Renal cortex interstitium (tissue), 15 donors: ENCODE measurements around the gene POLR2J. TPM values are rescaled to one million over a fixed set of nuclear protein-coding genes. Genes with fewer than 3 reads are reported as not detected.
A peak's percentile ranks its signal among the peaks of the same experiment; 100 is the strongest.
"Not testable (repeated sequence)": the region's sequence is repeated elsewhere in the genome, so short reads cannot be mapped to it uniquely, and the experiment has no call there.

Source experiments
- DNase-seq, 11 donors: peaks; one replicate each; pipeline ENCODE4 v3.0.0-alpha.2; 2013; ENCODE audit warnings: low read depth in 9 of 11, low spot score in 4 of 11; ENCODE audit errors: extremely low read depth in 1 of 11
- long read RNA-seq, 16 experiments: transcript quantifications; one replicate each; lab custom pipeline, GENCODE V29; 2026
- polyA plus RNA-seq, 3 donors: library from polyadenylated mRNA; unstranded; fragments of 120-200 nt; gene quantifications; one replicate each; pipeline ENCODE4 v1.2.1, GENCODE V29; 2013; ENCODE audit not compliant: insufficient read length in 3 of 3

POLR2J gene
- 10 to 100 TPM; 22.4 to 32.7 (median 32.0) TPM for polyA plus RNA-seq
- long read RNA-seq, donor 1, transcript POLR2J-201 (4 exons, 932 nt) = major isoform, 58 of 63 reads
- long read RNA-seq, donor 1, partial matches to known transcripts = 5 of 63 reads
- long read RNA-seq, donor 1, other reads (novel, unspliced or antisense) = 0 of 63 reads
- long read RNA-seq, donor 2, transcript POLR2J-201 (4 exons, 932 nt) = major isoform, 57 of 63 reads
- long read RNA-seq, donor 2, partial matches to known transcripts = 6 of 63 reads
- long read RNA-seq, donor 2, other reads (novel, unspliced or antisense) = 0 of 63 reads
- long read RNA-seq, donor 3, transcript POLR2J-201 (4 exons, 932 nt) = major isoform, 94 of 94 reads
- long read RNA-seq, donor 3, partial matches to known transcripts = 0 of 94 reads
- long read RNA-seq, donor 3, other reads (novel, unspliced or antisense) = 0 of 94 reads
- long read RNA-seq, donor 4, transcript POLR2J-201 (4 exons, 932 nt) = major isoform, 55 of 55 reads
- long read RNA-seq, donor 4, partial matches to known transcripts = 0 of 55 reads
- long read RNA-seq, donor 4, other reads (novel, unspliced or antisense) = 0 of 55 reads
- long read RNA-seq, donor 5 = 0 reads
- long read RNA-seq, donor 6, transcript POLR2J-201 (4 exons, 932 nt) = major isoform, 40 of 40 reads
- long read RNA-seq, donor 6, partial matches to known transcripts = 0 of 40 reads
- long read RNA-seq, donor 6, other reads (novel, unspliced or antisense) = 0 of 40 reads
- long read RNA-seq, donor 7, transcript POLR2J-201 (4 exons, 932 nt) = major isoform, 84 of 84 reads
- long read RNA-seq, donor 7, partial matches to known transcripts = 0 of 84 reads
- long read RNA-seq, donor 7, other reads (novel, unspliced or antisense) = 0 of 84 reads
- long read RNA-seq, donor 8 = 0 reads
- long read RNA-seq, donor 9, transcript POLR2J-201 (4 exons, 932 nt) = major isoform, 71 of 76 reads
- long read RNA-seq, donor 9, partial matches to known transcripts = 5 of 76 reads
- long read RNA-seq, donor 9, other reads (novel, unspliced or antisense) = 0 of 76 reads
- long read RNA-seq, donor 10, transcript POLR2J-201 (4 exons, 932 nt) = major isoform, 76 of 76 reads
- long read RNA-seq, donor 10, partial matches to known transcripts = 0 of 76 reads
- long read RNA-seq, donor 10, other reads (novel, unspliced or antisense) = 0 of 76 reads
- long read RNA-seq, donor 11, transcript POLR2J-201 (4 exons, 932 nt) = major isoform, 33 of 33 reads
- long read RNA-seq, donor 11, partial matches to known transcripts = 0 of 33 reads
- long read RNA-seq, donor 11, other reads (novel, unspliced or antisense) = 0 of 33 reads
- long read RNA-seq, donor 12, transcript POLR2J-201 (4 exons, 932 nt) = major isoform, 31 of 41 reads
- long read RNA-seq, donor 12, partial matches to known transcripts = 10 of 41 reads
- long read RNA-seq, donor 12, other reads (novel, unspliced or antisense) = 0 of 41 reads
- long read RNA-seq, donor 13 = 0 reads
- long read RNA-seq, donor 14, transcript POLR2J-201 (4 exons, 932 nt) = major isoform, 68 of 78 reads
- long read RNA-seq, donor 14, partial matches to known transcripts = 5 of 78 reads
- long read RNA-seq, donor 14, other reads (novel, unspliced or antisense) = 5 of 78 reads
- long read RNA-seq, donor 15, transcript POLR2J-201 (4 exons, 932 nt) = major isoform, 28 of 33 reads
- long read RNA-seq, donor 15, partial matches to known transcripts = 5 of 33 reads
- long read RNA-seq, donor 15, other reads (novel, unspliced or antisense) = 0 of 33 reads
- long read RNA-seq, donor 16, transcript POLR2J-201 (4 exons, 932 nt) = major isoform, 162 of 162 reads
- long read RNA-seq, donor 16, partial matches to known transcripts = 0 of 162 reads
- long read RNA-seq, donor 16, other reads (novel, unspliced or antisense) = 0 of 162 reads

DNA sequence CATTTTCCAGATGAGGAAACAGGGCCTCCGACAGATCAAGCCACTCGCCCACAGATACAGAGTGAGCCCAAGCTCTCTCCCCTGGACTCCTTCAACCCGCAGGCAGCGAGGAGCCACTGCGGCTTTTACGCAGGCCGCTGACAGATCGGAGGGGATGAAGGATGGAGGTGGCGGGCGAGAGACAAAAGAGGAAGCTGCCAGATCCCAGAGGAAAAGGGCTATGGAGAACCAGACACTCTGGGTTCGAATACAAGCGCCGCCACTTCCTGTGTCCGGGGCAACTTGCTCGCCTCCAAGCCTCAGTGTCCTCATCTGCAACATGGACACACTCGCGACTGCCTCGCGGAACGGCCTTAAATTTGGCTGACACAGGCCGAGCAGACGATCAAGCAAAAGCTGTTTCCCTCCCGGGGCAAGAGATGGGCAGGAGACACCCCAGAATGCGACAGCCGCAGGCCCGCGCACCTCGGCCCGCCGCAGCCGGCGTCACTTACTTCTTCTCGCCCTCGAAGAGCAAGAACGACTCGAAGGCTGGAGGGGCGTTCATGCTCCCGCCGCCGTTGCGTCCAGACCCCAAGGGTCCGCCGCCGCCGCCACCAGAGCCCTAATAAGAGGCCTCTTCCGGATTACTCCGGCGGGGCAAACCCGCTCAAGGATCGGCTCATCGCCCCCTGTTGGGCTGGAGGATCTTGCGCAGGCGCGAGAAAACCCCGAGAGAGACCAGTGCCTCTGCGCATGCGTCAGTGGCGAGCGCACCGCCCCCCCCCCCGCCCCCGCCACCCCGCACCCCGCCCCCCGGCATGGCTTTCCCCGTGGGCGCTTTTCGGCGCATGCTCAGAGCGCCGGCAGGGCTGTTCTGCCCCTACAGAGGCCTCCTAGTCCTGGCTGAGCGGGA lies at the start of gene POLR2J:
POLR2J (minus strand) TSS at position 609 of the 895 bp plus-strand sequence; CDS start at position 547, 62 bp downstream.
- peak in 7 of 11 donors; percentile 47 to 83 (median 65) for DNase-seq

DNA sequence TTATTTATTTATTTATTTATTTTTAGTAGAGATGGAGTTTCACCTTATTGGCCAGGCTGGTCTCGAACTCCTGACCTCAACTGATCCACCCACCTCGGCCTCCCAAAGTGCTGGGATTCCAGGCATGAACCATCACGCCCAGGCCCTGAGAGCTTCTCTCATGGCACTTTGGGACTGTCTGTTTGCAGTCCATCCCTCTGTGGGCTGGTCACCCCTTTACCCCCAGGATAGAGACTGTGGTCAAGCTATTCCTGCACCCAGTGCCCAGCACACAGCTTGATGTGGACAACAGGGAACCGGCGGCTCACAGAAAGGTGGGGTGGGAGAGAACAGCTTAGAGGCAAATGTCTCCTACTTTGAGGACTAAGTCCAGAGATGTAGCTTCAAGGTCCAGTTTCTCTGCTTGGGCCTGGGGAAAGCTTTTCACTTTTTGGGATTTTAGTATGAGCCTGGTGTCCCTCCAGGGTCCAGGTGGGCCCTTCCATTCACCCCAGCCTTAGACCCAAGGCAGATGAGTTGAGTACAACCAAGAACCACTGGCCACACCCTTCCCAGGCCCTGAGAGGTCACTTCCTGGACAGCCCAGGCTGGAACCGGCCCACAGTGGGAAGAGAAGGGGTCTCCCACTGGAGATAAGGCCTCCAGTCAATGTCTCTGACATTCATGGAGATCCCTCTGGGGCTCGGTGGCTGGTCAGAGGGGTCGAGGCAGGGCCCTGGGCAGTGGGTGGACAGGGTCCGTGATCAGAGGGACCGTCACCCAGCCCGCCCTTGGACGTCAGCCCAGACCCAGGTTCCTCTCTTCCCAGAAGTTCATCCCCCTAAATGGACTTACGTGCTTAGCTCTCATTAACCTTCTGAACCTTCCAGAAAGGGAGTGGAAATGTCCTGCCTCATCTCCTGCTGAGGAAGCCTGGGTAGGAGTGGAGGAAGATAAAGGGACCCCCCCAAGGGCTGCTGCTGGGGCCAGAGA lies 49.4 kb upstream of the POLR2J start:
- DNase-seq = not testable (repeated sequence)

DNA sequence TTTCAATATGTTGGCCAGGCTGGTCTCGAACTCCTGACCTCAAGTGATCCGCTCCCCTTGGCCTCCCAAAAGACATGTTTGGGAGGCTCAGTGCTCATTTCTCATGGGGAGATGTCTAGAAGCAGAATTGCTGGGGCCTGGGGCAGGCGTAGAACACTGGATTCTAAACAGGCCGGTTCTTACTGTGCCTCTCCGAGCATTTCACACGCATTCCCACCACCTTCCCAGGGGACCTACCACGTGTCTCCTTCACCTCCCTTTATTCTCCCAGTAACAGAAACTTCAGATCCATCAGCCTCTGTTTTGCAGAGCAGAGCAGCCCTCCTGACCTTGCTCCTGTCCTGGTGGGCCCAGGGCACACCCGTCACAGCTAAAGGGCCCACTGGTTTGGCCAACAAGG lies 48.5 kb upstream of the POLR2J start:
- DNase-seq = not testable (repeated sequence)

DNA sequence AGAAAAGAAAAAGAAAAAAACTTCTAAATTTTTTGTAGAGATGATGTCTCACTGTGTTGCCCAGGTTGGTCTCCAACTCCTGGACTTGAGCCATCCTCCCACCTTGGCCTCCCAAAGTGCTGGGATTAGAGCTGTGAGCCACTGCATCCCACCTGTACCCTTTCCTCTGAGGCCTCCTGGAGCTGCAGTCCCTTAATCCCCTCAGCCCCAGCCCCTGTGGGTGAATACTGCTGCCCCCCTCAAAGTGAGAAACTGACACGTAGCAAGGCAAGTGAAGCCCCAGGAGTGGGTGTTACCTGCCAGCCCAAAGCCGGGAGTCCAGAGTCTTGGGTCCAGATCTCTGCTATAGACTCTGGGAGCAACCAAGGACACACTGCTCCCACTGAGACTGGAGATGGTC lies 46.1 kb upstream of the POLR2J start:
- not testable (repeated sequence) for DNase-seq

DNA sequence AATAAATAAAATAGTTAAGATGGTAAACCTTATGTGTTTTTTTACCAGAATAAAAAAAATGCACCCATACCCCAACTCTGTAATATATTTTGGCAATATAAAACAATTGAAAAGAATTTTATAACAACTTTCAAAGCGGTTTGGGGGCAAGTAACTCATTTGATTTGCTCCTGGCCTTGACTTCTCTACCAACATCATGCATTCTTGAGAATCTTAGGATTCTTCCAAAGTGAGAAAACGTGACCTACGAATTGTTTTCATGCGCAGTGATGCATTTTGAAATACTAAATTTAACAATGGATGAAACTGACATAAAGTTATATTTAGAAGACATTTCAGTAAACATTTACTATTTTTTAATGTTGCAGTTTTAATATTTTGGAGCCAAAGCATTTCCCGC lies 42.1 kb upstream of the POLR2J start:
- not testable (repeated sequence) for DNase-seq

DNA sequence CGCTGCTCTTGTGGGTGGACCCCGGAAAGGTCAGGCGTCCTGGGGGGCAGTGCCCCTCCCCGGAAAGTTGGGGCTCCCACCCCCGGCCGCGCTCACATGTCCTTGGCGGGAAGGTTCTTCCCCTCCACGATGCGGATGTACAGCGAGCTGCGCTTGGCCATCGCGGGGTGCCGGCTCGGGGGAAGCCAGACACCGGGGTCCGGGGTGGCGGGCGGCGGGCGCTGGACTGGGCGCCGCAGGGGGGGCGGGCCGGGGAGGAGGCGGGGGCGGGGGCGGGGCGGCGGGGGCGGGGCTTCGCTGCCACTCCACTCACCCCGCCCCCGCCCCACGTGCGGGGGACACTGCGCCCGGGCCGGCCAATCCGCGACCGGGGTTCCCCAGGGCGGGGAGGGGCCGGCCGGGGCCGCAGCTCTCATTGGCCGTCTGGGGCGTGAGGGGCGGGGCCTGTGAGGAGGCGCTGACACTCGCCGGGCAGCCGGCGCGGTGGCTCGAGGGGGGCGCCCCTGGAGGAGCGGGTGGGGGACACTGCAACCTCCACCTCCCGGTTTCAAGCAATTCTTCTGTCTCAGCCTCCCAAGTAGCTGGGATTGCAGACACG lies 38.9 kb upstream of the POLR2J start, which contains the start of gene RASA4B:
RASA4B (minus strand) TSS at position 228 of the 598 bp plus-strand sequence; CDS start at position 161, 67 bp downstream.
- DNase-seq = peak in 1 of 11 donors; percentile 2

DNA sequence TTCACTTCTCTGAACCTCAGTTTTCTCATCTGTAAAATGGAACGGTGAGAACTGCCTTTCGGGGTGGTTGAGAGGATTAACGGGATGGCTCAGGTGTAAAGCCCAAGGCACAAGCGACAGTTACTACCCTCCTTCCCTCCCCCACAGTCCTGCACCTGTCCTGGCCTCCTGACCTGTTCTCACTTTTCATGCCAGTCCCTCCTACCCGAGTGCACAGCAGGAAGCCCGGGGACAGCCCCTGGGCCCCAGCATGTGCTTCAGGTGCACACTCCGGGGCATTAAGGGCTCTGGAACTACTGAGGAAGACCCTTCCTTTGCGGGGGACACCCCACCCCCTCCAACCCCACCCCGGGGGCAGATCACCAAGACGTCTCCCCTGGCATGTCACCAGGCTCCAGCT lies 38.2 kb upstream of the POLR2J start:
- DNase-seq = not testable (repeated sequence)

DNA sequence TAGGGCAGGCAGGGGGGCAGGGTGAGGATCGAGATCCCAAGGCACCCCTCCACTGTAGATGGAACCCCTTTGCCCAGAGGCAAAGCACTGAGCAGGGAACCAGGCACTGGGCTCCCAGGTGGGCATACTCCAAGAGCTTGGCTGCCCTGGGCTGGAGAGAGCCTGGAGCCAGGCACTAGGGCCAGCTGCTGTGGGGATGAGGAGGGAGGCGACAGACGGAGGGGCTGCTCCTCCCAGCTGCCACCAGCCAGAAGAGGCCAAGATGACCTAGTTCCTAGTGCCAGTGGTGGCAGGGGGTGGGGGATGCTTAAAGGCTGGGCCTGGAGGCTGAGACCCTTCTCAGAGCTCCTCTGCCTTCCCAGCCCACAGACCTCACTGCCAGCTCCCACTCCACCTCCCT lies 37.2 kb upstream of the POLR2J start:
- not testable (repeated sequence) for DNase-seq

DNA sequence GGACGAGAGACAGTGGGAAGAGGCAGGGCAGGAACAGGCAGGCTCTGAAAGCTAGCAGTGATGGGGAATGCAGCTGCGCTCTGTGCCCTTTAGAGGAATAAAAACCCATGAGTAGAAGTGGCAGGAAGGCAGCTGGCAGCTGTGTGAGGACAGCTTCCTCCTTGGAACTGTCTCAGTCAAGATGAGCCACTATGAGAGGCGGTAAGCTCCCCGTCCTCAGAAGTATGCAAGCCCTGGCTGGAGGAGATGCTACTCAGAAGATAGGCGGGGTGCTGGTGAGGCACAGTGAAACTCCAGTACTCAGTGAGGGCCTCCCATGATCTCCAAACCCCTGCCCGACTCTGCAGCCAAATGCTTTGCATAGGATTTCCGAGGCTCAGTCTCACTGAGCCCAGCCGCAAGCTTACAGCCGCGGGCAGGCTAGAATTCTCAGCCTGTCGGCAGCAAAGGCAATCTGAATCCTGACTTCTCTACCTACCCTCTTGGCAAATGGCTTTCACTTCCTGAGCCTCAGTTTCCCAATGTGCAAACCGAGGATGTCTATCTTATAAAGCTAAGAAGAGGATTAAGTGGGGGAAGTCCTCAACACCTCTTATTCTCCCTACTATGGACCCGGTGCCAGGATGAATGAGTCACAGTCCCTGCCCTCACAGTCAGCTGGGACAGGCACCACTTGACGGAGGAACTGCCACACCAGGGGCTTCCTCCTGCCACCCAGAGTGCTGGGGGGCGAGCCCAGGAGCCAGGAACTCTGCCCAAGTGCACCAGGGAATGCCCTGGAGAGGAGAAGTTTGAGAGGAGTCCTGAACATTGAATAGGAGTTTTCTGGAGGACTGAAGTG lies 36.4 kb upstream of the POLR2J start:
- DNase-seq = not testable (repeated sequence)

DNA sequence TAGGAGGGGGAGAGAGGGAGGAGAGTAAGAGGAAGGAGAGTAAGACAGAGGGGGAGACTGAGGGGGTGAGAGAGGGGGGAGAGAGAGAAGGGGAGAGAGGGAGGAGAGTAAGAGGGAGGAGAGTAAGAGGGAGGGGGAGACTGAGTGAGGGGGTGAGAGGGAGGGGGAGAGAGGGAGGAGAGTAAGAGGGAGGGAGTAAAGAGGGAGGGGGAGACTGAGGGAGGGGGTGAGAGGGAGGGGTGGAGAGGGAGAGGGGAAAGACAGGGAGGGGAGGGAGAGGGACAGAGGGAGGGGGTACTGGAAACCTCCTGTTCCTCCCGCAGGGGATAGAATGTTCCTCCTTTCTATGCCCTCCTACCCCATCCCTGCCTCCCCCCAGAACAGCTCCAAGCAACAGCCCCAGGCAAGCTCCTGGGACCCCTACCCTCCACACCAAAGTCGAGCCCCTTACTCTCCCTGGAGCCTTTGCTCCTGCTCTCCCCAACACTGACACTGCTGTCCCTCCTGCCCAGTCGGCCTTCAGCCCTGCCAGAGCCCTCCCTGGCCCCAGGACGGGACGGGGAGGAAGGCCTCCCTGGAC lies 34.0 kb upstream of the POLR2J start:
- DNase-seq = peak in 10 of 11 donors; percentile 68 to 93 (median 80)

DNA sequence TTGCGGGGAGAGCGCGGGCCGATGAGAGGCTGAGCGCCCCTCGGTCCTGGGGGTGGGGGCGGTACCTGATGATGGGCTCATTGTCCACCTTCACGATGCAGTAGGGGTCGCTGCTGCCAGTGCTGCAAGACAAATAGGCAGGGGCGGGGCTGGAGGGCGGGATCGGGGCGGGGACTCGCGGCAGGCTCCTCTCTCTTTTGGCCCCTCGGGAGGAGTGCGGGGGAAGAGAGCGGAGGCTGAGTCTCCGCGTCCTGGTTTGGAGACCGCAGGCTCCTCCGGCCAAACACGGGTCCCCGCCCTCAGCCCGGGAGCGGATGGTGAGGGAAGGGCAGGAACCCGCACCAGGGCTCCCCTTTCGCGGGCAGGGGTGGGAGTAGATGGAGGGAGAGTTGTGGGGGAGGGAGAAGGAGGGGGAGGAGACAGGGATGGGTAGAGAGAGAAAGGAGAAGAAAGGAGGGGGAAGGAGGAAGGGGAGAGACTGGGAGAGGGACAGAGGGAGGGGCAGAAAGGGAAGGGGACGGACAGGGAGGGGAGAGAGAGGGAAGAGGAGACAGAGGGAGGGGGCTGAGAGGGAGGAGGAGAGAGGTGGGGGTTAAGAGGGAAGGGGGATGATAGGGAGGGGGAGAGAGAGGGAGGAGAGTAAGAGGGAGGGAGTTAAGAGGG lies 33.3 kb upstream of the POLR2J start:
- not testable (repeated sequence) for DNase-seq

DNA sequence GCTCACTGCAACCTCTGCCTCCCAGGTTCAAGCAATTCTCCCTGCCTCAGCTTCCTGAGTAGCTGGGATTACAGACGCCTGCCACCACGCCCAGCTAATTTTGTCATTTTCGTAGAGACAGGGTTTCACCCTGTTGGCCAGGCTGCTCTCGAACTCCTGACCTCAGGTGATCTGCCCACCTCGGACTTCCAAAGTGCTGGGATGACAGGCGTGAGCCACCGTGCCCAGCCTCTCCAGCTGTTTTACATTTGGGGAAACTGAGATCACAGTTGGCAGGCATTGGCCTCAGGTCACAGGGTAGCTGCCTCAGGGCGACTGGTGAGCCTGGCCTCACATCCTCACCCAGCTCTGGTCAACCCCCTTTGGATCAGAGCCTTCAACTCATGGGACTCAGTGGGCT lies 31.9 kb upstream of the POLR2J start:
- not testable (repeated sequence) for DNase-seq

DNA sequence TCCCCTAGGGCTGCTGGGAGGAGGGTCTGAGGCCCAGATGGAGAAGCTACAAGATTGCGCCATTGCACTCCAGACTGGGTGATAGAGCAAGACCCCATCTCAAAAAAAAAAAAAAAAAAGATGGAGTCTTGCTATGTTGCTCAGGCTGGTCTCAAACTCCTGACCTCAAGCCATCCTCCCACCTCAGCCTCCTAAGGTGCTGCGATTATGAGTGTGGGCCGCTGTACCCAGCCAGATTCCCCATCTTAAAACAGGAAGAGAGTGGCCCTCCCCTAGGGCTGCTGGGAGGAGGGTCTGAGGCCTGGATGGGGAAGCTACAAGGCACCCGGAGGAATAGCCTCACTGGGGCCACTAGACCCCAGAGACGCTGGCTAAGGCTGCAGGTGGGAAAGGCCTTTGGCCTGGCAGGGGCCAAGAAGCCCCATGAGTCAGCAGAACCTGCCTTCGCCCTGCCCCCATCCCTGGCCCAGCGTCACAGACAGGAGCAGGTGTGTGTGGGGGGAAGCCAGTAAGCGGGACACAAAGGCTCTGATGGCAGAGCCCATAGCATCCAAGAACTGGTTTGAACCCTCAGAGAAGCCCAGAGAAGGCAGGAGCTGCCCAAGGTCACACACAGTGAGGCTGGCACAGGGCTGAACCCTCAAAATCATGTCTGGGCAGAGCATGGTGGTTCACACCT lies 28.8 kb upstream of the POLR2J start:
- not testable (repeated sequence) for DNase-seq
